PC-3 (cell line): ENCODE results near the gene ZNF622. TPM values are rescaled to one million over a fixed set of nuclear protein-coding genes. Genes with fewer than 3 reads are reported as not detected.
A peak's percentile ranks its signal among the peaks of the same experiment; 100 is the strongest.

ENCODE experiments used
- ATAC-seq: fragments of 200-7000 bp; cut with Tn5 transposase; 2 replicates; pipeline ENCODE4 v1.9.1; 2020; ENCODE audit warnings: mild to moderate bottlenecking, moderate library complexity
- BruUV-seq: library from RNA; stranded (reverse); fragments of 400-500 nt; replicated peaks from 2 replicates; lab custom pipeline; 2021; lab: Mats Ljungman, UMichigan
- CTCF ChIA-PET: fragments of 300-600 bp; sonication (Branson Sonifier 250); formaldehyde crosslinking; loops from one replicate; lab custom pipeline; 2022; ENCODE audit warnings: antibody characterized with exemption; lab: Charles Lee
- POLR2A ChIA-PET: fragments of 300-600 bp; sonication (Branson Sonifier 250); formaldehyde crosslinking; loops from one replicate; lab custom pipeline; 2022; ENCODE audit warnings: antibody characterized with exemption; ENCODE audit not compliant: unreplicated experiment; lab: Charles Lee
- DNase-seq: peaks from one replicate; pipeline ENCODE4 v3.0.0-alpha.2; 2015
- H2AFZ ChIP-seq: fragments of 300-600 bp; sonication (generic); 2 replicates; pipeline ENCODE4 v1.6.0; 2016; ENCODE audit warnings: antibody characterized with exemption, low read length
- H3F3A ChIP-seq: fragments of 300-600 bp; sonication (generic); one replicate; pipeline ENCODE4 v1.6.0; 2017; ENCODE audit warnings: antibody characterized with exemption, low read length, control low read depth, mild to moderate bottlenecking; ENCODE audit not compliant: unreplicated experiment
- H3K27ac ChIP-seq: fragments of 300-600 bp; sonication (generic); 2 replicates; pipeline ENCODE4 v1.5.1; 2016; ENCODE audit warnings: mild to moderate bottlenecking, low read length
- H3K27me3 ChIP-seq: fragments of 300-600 bp; sonication (generic); 2 replicates; pipeline ENCODE4 v1.6.1; 2016; ENCODE audit warnings: low read length, mixed read lengths
- H3K36me3 ChIP-seq: fragments of 300-600 bp; sonication (generic); 2 replicates; pipeline ENCODE4 v1.6.1; 2016; ENCODE audit warnings: low read depth, mixed run types, low read length, mixed read lengths
- H3K4me1 ChIP-seq: fragments of 300-600 bp; sonication (generic); 2 replicates; pipeline ENCODE4 v1.5.1; 2016; ENCODE audit warnings: low read length; ENCODE audit not compliant: insufficient read depth
- H3K4me2 ChIP-seq: fragments of 300-600 bp; sonication (generic); 2 replicates; pipeline ENCODE4 v1.6.0; 2016; ENCODE audit warnings: low read length
- H3K4me3 ChIP-seq: fragments of 300-600 bp; sonication (generic); 2 replicates; pipeline ENCODE4 v1.5.1; 2016; ENCODE audit warnings: mild to moderate bottlenecking, low read length, mixed read lengths
- H3K79me2 ChIP-seq: fragments of 300-600 bp; sonication (generic); 2 replicates; pipeline ENCODE4 v1.6.1; 2017; ENCODE audit warnings: low read length, mixed read lengths
- H3K9ac ChIP-seq: fragments of 300-600 bp; sonication (generic); 2 replicates; pipeline ENCODE4 v1.6.0; 2016; ENCODE audit warnings: mild to moderate bottlenecking, low read length
- H3K9me2 ChIP-seq: fragments of 300-600 bp; sonication (generic); replicated peaks from 2 replicates; pipeline ENCODE4 v1.6.1; 2016; ENCODE audit warnings: mixed run types, low read length, mixed read lengths
- H3K9me3 ChIP-seq: fragments of 300-600 bp; sonication (generic); 2 replicates; pipeline ENCODE4 v1.6.1; 2016; ENCODE audit warnings: low read length, mixed read lengths
- H4K20me1 ChIP-seq: fragments of 300-600 bp; sonication (generic); 2 replicates; pipeline ENCODE4 v1.6.1; 2016; ENCODE audit warnings: low read length, mixed read lengths
- CTCF ChIP-seq: fragments of 300-600 bp; sonication (generic); conservative IDR thresholded peaks from 2 replicates; pipeline ENCODE4 v1.5.1; 2017; ENCODE audit warnings: antibody characterized with exemption, low read depth, mild to moderate bottlenecking, low read length
- EZH2 ChIP-seq: fragments of 300-600 bp; sonication (generic); IDR thresholded peaks from one replicate; pipeline ENCODE4 v1.6.1; 2017; ENCODE audit warnings: antibody characterized with exemption, mild to moderate bottlenecking, low read length; ENCODE audit not compliant: unreplicated experiment
- EZH2phosphoT487 ChIP-seq: fragments of 300-600 bp; sonication (generic); IDR thresholded peaks from 2 replicates; pipeline ENCODE4 v1.6.1; 2018; ENCODE audit warnings: mild to moderate bottlenecking, antibody characterized with exemption, low read length, borderline replicate concordance
- intact Hi-C: fragments of 100-400 bp; cut with micrococcal nuclease; formaldehyde crosslinking; loops from 2 replicates; pipeline ENCODE4 v1.9.0; 2023
- total RNA-seq: library from RNA; depleted of rRNA; stranded (reverse); fragments of >200 nt; gene quantifications from 2 replicates; pipeline ENCODE4 v1.2.3, GENCODE V29; 2014; rRNA removed

The ZNF622 gene
- total RNA-seq, 1 experiment from 2014 or later, result 76.9 TPM

- H3F3A ChIP-seq, result no peaks in the 10 kb centered on the region
- no peaks in the 10 kb centered on the region for H4K20me1 ChIP-seq
- ChIA-PET CTCF (no interaction called here), POLR2A (no interaction called here)
- peak; percentile 40 for DNase-seq
- H3K9me3 ChIP-seq, result no peaks in the 10 kb centered on the region
- ATAC-seq, result no peak
- intact Hi-C loops, result no loop called here
- no peak overlapping the region for H2AFZ ChIP-seq
- H3K27me3 ChIP-seq, result peaks cover under 1% of the 10 kb centered on the region; the same call in 1 of the 2 replicates
- H3K27ac ChIP-seq, result no peak overlapping the region
- H3K9me2 ChIP-seq, result no peaks in the 10 kb centered on the region
- no peak overlapping the region for H3K4me2 ChIP-seq
- H3K36me3 ChIP-seq, result no peaks in the 10 kb centered on the region
- no peaks in the 10 kb centered on the region for H3K4me1 ChIP-seq
- no peak overlapping the region for H3K4me3 ChIP-seq
- no TSS peak for BruUV-seq
- no peak for TF ChIP-seq EZH2phosphoT487
- no peak for TF ChIP-seq CTCF
- no peak for TF ChIP-seq EZH2
- no peaks in the 10 kb centered on the region for H3K79me2 ChIP-seq
- no peak overlapping the region for H3K9ac ChIP-seq
Observed at GRCh38 chr5:16406630-16407029, 59.0 kb downstream of the ZNF622 start.

GRCh38 chr5:16406023-16406422 lies 59.6 kb downstream of the ZNF622 start:
- H3K9ac ChIP-seq, result no peak overlapping the region
- no peak overlapping the region for H3K4me2 ChIP-seq
- no peaks in the 10 kb centered on the region for H3F3A ChIP-seq
- BruUV-seq, result no TSS peak
- ChIA-PET CTCF (no interaction called here), POLR2A (no interaction called here)
- no peak for TF ChIP-seq EZH2
- TF ChIP-seq CTCF, result no peak
- no peak for TF ChIP-seq EZH2phosphoT487
- ATAC-seq (no peak), DNase-seq (peak; percentile 29)
- H3K4me3 ChIP-seq, result no peak overlapping the region
- H3K27me3 ChIP-seq, result peaks cover 6% of the 10 kb centered on the region; the same call in 1 of the 2 replicates
- no peak overlapping the region for H3K27ac ChIP-seq
- H3K9me2 ChIP-seq, result no peaks in the 10 kb centered on the region
- H3K79me2 ChIP-seq, result no peaks in the 10 kb centered on the region
- no peaks in the 10 kb centered on the region for H4K20me1 ChIP-seq
- no peak overlapping the region for H2AFZ ChIP-seq
- H3K36me3 ChIP-seq, result peaks cover 3% of the 10 kb centered on the region; the same call in 1 of the 2 replicates
- H3K9me3 ChIP-seq, result no peaks in the 10 kb centered on the region
- intact Hi-C loops, result no loop called here
- no peaks in the 10 kb centered on the region for H3K4me1 ChIP-seq

Other genes starting within 250 kb of the ZNF622 start
- gene RETREG1, start 151.2 kb upstream of the ZNF622 start, total RNA-seq, result 1.7 and 8.5 TPM in 2 replicates